ENCODE results near the gene SV2A.
"Not testable (repeated sequence)": the region's sequence is repeated elsewhere in the genome, so short reads cannot be mapped to it uniquely, and the experiment has no call there.

SV2A gene
- 0 to 0.57 (median 0.07) reads per million in 18 experiments for total RNA-seq

GRCh38 chr1:149917571-149918144 is at the start of gene SV2A:
SV2A (minus strand) TSS chr1:149917844; CDS start chr1:149913840, 4,004 bp downstream.
- no peak for DNase-seq

- peak in 1 of 2 donors; percentile 38 for DNase-seq
Measured at GRCh38 chr1:149967041-149967440, 49.4 kb upstream of the SV2A start.

GRCh38 chr1:149966405-149966804 is 48.8 kb upstream of the SV2A start:
- no peak for DNase-seq

- DNase-seq = no peak
Measured at GRCh38 chr1:149965440-149965839, 47.8 kb upstream of the SV2A start.

- no peak for DNase-seq
Measured at GRCh38 chr1:149963358-149963757, 45.7 kb upstream of the SV2A start.

GRCh38 chr1:149962736-149963135 is 45.1 kb upstream of the SV2A start:
- DNase-seq = no peak

- peak; percentile 84 to 93 for DNase-seq
Measured at GRCh38 chr1:149962039-149962647, 44.5 kb upstream of the SV2A start.

GRCh38 chr1:149957548-149957947 is 39.9 kb upstream of the SV2A start:
- DNase-seq = not testable (repeated sequence)

GRCh38 chr1:149949911-149950310 is 32.3 kb upstream of the SV2A start:
- no peak for DNase-seq

GRCh38 chr1:149945206-149945605 is 27.6 kb upstream of the SV2A start:
- no peak for DNase-seq

- no peak for DNase-seq
Measured at GRCh38 chr1:149942885-149943284, 25.2 kb upstream of the SV2A start.

GRCh38 chr1:149942207-149942606 is 24.6 kb upstream of the SV2A start:
- DNase-seq = no peak

- no peak for DNase-seq
Measured at GRCh38 chr1:149940427-149940826, 22.8 kb upstream of the SV2A start.

- DNase-seq = not testable (repeated sequence)
Measured at GRCh38 chr1:149938668-149939003, 21.0 kb upstream of the SV2A start.

- no peak for DNase-seq
Measured at GRCh38 chr1:149937759-149938158, 20.1 kb upstream of the SV2A start.

GRCh38 chr1:149936992-149937705 is 19.5 kb upstream of the SV2A start:
- peak; percentile 36 to 46 for DNase-seq

- DNase-seq = no peak
Measured at GRCh38 chr1:149936170-149936991, 18.7 kb upstream of the SV2A start, which contains the start of gene MTMR11. MTMR11 (minus strand) TSS chr1:149936879; CDS start chr1:149936647, 232 bp downstream.

GRCh38 chr1:149934356-149934755 is 16.7 kb upstream of the SV2A start:
- no peak for DNase-seq

GRCh38 chr1:149933208-149933607 is 15.6 kb upstream of the SV2A start:
- no peak for DNase-seq

GRCh38 chr1:149932474-149932873 is 14.8 kb upstream of the SV2A start:
- no peak for DNase-seq

GRCh38 chr1:149931212-149931790 is 13.7 kb upstream of the SV2A start:
- peak; percentile 10 to 32 for DNase-seq

- DNase-seq = peak; percentile 28 to 61
Measured at GRCh38 chr1:149929856-149930255, 12.2 kb upstream of the SV2A start.

- DNase-seq = no peak
Measured at GRCh38 chr1:149928401-149928724, 10.7 kb upstream of the SV2A start.
